Measurements from ENCODE around the gene AREG. TPM values are rescaled to one million over a fixed set of nuclear protein-coding genes. Genes with fewer than 3 reads are reported as not detected.

The AREG gene
- polyA plus RNA-seq, 2 of the 4 experiments (the other 2 are of a cell fraction): 52.2 to 187 TPM

- TF ChIP-seq POLR2A (IDR thresholded peaks at IDR 0.05; ENCODE audit: low read length): no peak
- no peak for TF ChIP-seq PHF8 (IDR thresholded peaks at IDR 0.05; ENCODE audit: borderline replicate concordance, low read depth)
- no peak for TF ChIP-seq ELK1 (IDR thresholded peaks at IDR 0.05; ENCODE audit: low read depth, low read length)
- no peak for TF ChIP-seq EP300 (IDR thresholded peaks at IDR 0.05)
- TF ChIP-seq RAD21 (conservative IDR thresholded peaks at IDR 0.05 in 1 of 2, IDR thresholded peaks at IDR 0.05 in 1 of 2): no peak
- no peak for TF ChIP-seq CEBPB (IDR thresholded peaks at IDR 0.05)
- no peak for TF ChIP-seq GATA3 (IDR thresholded peaks at IDR 0.05; ENCODE audit: borderline replicate concordance)
- no peak for TF ChIP-seq HDAC2 (IDR thresholded peaks at IDR 0.05)
- no peaks in the 10 kb centered on the region for H3K9me3 ChIP-seq
- FAIRE-seq (peak; percentile 32), ATAC-seq (0 out of 6 replicates have a peak, but pooled peaks of 1 of the 2 experiments have one; percentile 24), DNase-seq (ENCODE audit: low read depth in 1 of 2, low spot score in 1 of 2) (no peak)
- H3K4me1 ChIP-seq: peaks cover 9% of the 10 kb centered on the region; the same call in 1 of the 3 replicates
- ChIA-PET CTCF (interaction anchor here (1.2 to 1.3 kb wide), 2 partner anchors 9 to 18 kb away, joined by 3 to 4 read pairs; partner anchors contain the start of gene AREG), POLR2A (no interaction called here)
- H3K4me2 ChIP-seq: no peak overlapping the region
- H3K4me3 ChIP-seq: no peak overlapping the region
- H3K27ac ChIP-seq: no peak overlapping the region
- 59% methylated on average over 1 of the region's 1 CpG for WGBS (ENCODE audit: missing lambda C conversion rate)
These were observed 18.8 kb upstream of the AREG start for GRCh38 chr4:74426101-74426500.

- peaks cover 4% of the 10 kb centered on the region; the same call in 1 of the 3 replicates for H3K4me1 ChIP-seq
- no peaks in the 10 kb centered on the region for H3K9me3 ChIP-seq
- H3K4me2 ChIP-seq: no peak overlapping the region
- ATAC-seq (no peak), DNase-seq (ENCODE audit: low read depth in 1 of 2, low spot score in 1 of 2) (no peak), FAIRE-seq (no peak)
- H3K4me3 ChIP-seq: no peak overlapping the region
- ChIA-PET CTCF (interaction anchor here (1.4 kb wide), 1 partner anchor 10 kb away, joined by 5 read pairs; no protein-coding TSS in a partner anchor), POLR2A (no interaction called here)
- TF ChIP-seq USF2 (IDR thresholded peaks at IDR 0.05) (no peak), RCOR1 (IDR thresholded peaks at IDR 0.05; ENCODE audit: low read depth, low read length) (no peak), HDAC2 (IDR thresholded peaks at IDR 0.05) (no peak), KDM5A (IDR thresholded peaks at IDR 0.05) (no peak), GATA3 (IDR thresholded peaks at IDR 0.05; ENCODE audit: borderline replicate concordance) (no peak)
- H3K27ac ChIP-seq: no peak overlapping the region
These were observed 16.7 kb upstream of the AREG start for GRCh38 chr4:74428276-74428675.

GRCh38 chr4:74431113-74431826 lies 13.7 kb upstream of the AREG start:
- POLR2A ChIA-PET: no interaction called here
- no peak overlapping the region for H3K4me2 ChIP-seq
- no peaks in the 10 kb centered on the region for H3K4me1 ChIP-seq
- H3K9me3 ChIP-seq: no peaks in the 10 kb centered on the region
- H3K27ac ChIP-seq: no peak overlapping the region
- no peak for ATAC-seq
- no peak for DNase-seq (ENCODE audit: low read depth in 1 of 2, low spot score in 1 of 2)
- no peak for FAIRE-seq
- CTCF ChIA-PET: interaction anchor here (1.1 kb wide), 1 partner anchor 191 kb away, joined by 3 read pairs; no protein-coding TSS in a partner anchor
- no peak for TF ChIP-seq USF2 (IDR thresholded peaks at IDR 0.05)
- TF ChIP-seq FOSB (CRISPR knock-in tag; IDR thresholded peaks at IDR 0.05): no peak
- no peak for TF ChIP-seq E2F6 (IDR thresholded peaks at IDR 0.05; ENCODE audit: borderline replicate concordance, low read depth)
- TF ChIP-seq RCOR1 (IDR thresholded peaks at IDR 0.05; ENCODE audit: low read depth, low read length): no peak
- no peak for TF ChIP-seq EHF (CRISPR knock-in tag; IDR thresholded peaks at IDR 0.05)
- TF ChIP-seq JUNB (IDR thresholded peaks at IDR 0.05): no peak
- no peak for TF ChIP-seq PBX3 (IDR thresholded peaks at IDR 0.05)
- TF ChIP-seq RFX5 (IDR thresholded peaks at IDR 0.05): no peak
- no peak for TF ChIP-seq RARB (CRISPR knock-in tag; IDR thresholded peaks at IDR 0.05)
- no peak for TF ChIP-seq HOXB5 (CRISPR knock-in tag; IDR thresholded peaks at IDR 0.05)
- TF ChIP-seq MAX (IDR thresholded peaks at IDR 0.05): no peak
- WGBS (ENCODE audit: missing lambda C conversion rate): 78% methylated on average over 11 of the region's 11 CpGs
- H3K4me3 ChIP-seq: no peak overlapping the region

Data from A549 (cell line).